ENCODE results near the gene OBP2B.
A peak's percentile ranks its signal among the peaks of the same experiment; 100 is the strongest.
"Not testable (repeated sequence)": the region's sequence is repeated elsewhere in the genome, so short reads cannot be mapped to it uniquely, and the experiment has no call there.

The OBP2B gene

DNA sequence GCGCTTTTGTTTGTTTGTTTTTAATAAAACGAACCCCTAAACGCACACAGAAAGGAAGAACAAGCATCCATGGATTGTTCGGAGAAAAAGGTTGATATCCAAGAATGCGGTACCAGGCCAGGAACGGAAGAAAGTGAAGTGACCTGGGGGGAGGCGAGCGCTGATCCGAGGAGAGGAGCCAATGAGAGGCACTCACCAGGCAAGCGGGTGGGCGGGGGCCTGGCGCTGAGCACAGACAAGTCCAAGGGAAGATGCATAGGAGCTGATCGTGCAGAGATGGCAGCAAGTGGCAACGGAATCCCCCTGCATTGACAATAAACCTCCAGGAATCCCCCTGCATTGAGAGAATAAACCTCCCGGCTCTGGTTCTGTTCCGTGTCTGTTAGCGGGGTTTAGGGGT is 8.4 kb downstream of the OBP2B start:
- DNase-seq = no peak

DNA sequence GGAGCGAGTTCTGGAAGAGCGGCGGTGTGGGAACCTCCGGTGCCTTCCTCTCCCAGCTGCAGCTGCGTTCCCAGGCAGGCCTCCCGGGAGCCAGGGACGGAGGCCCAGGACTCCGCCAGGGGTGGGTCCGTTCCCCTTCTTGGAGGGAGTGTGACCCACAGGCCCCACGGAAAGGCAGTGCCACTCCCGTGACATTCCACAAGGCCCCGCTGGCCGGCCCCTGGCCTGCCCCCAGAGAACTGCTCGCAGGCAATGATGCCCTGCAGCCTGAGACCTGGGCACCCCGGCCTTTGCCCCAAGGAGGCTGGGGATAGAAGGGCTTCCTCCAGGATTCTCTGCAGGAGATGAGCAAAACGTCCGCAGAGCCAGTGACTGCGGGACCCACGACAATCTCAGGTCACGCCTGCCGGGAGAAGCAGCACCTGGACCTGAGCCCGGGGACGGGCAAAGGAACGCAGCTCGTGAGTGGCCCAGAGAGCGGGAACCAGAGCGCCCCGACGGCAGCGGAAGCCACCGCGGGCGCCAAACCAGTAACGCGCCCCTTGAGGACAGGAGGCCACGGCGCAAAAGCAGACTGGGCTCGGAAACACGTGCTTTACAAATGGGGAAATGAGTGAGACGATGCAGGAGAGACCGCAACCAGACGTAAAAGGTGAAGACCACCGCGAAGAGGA is 9.3 kb downstream of the OBP2B start:
- no peak for DNase-seq

DNA sequence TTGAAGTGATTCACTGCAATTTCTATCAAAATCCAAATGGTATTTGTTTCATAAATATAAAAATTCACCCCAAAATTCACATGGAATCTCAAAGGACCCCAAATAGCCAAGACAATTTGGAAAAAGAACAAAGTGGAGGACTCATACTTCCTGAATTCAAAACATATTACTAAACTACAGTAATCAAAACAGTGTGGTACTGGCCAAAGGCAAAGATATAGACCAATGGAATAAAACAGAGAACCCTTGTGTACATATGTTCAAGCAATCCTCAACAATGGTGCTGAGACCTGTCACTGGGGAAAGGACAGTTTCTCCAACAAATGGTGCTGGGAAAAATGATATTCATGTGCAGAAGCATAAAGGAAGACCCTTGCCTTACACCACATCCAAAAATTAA is 14.0 kb downstream of the OBP2B start:
- DNase-seq = no peak

DNA sequence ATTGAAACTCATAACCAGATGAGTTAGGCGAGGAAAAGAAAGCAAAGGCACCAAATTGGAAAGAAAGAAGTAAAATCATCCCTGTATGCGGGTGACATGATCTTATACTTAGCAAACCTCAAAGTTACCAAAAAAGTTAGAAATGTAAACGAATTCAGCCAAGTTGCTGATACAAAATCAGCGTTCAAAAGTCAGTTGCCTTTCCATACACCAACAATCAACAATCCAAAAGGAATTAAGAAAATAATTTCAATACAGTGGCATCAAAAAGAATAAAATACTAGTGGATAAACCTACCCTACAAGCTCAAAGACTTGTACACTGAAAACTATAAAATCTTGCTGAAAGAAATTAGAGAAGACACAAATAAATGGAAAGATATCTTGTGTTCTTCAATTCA is 14.5 kb downstream of the OBP2B start:
- no peak for DNase-seq

DNA sequence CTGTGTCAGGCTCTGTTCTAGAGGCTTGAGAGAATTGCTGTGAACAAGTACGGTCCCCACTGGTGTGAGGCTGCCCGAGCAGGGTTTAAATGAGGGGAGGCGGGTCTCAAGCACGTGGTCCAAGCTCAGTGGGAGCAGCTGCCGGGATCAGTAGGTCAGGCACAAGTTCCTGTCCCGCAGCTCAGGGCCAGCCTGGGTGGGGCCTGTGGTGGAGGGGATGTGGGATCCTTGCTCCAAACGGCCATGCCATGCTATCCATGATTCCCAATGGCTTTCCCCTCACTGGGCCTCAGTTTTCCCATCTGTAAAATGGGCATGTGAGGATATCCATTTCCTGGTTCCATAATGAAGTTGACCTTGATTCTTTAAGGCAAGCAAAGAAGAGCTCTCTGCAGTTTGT is 17.1 kb downstream of the OBP2B start:
- DNase-seq = no peak

DNA sequence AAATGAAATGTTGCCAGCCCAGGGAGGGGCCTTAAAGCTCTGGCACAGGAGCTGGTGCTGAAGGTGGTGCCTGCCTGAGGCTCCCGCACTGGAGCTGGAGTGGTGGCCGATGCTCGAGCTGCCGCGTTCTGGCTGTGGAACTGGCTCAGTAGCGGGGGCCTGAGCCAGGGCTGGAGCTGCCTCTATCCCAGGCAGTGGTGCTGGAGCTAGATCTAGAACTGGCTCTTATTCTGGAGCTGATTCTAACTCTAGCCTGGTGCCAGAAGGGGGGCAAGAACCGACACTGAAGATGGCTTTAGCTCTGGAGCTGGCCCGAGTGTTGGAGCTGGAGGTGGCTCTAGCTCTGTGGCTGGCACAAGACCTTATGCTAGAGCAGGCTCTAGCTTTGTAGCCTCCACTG is 19.2 kb downstream of the OBP2B start:
- DNase-seq = no peak

DNA sequence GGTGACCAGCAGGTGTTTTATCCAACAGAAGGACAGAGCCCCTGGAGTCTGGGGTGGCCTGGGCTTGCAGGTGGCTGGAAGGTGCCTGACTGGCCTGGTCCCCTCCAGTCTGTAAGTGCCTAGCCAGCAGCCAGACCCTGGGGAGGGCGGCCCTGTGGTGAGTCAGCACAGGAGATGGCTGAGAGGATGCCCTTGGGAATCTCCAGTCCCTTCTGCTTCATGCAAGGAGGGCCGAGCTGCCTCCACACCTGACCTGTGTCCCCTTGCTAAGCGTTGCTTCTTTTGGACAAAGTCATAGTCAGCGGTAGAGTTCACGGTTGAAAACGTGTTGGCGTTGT is 20.2 kb downstream of the OBP2B start:
- no peak for DNase-seq

DNA sequence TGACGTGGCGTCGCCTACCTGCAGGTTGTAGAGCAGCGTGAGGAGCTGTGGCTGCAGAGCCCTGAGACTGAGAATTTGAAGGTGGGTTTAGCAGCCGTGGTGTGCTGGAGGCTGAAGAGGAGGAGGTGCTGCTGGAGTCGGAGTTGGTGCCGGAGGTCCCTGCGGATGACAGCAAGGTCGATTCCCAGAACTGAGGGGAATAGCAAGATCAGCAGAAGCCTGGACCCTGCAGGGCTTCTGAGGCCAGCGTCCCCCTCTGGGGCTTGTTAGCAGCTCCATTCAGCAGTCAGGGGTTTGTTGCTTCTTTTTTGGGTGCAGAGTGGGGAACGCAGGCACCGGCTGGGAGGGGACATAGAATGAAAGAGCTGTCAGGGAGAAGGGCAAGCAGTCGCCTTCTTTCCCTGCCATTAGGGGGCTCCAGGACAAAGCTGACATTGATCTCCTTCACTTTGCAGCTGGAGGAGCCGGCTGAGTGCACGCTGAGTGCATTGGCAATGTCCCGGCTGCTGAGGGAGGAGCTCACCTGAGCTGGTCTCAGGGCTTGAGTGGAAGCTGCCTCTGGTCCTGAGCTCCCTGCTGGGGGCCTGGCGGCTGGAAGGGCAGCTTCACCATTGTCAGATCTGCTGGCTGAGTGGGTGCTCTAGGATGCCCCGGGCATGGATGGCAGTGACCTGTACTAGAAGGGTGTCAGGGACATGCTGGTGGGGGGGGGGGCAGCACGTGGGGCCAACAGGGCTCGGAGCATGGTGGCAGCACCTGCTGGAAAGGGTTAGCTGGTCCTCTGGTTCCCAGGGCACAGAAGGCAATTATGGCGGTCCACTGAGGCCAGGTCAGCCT is 20.8 kb downstream of the OBP2B start:
- DNase-seq = peak; percentile 31

GRCh38 chr9:133187561-133188005 is 21.5 kb downstream of the OBP2B start:
- no peak for DNase-seq

- no peak for DNase-seq
Observed at GRCh38 chr9:133186736-133187135, 22.3 kb downstream of the OBP2B start.

GRCh38 chr9:133184971-133185370 is 24.1 kb downstream of the OBP2B start:
- peak; percentile 65 for DNase-seq

DNA sequence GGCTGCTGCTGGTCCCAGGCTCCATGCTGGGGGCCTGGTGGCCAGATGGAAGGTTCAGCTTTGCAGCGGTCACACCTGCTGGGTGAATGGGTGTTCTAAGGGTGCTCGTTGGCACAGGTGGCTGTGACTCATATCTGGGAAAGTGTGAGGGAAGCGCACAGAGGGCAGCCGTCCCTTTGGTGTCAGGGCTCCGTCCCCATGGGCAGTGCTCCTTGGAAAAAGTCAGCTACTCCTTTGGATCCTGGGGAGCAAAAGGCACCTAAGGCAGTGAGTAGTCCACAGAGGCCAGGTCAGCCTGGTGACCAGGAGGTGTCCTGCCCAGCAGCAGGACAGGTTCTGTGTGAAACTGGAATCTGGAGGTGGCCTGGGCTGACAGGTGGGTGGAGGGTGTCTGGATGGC is 26.9 kb downstream of the OBP2B start:
- no peak for DNase-seq

- no peak for DNase-seq
Observed at GRCh38 chr9:133181561-133181960, 27.5 kb downstream of the OBP2B start.

- DNase-seq = no peak
Observed at GRCh38 chr9:133180953-133181352, 28.1 kb downstream of the OBP2B start.

DNA sequence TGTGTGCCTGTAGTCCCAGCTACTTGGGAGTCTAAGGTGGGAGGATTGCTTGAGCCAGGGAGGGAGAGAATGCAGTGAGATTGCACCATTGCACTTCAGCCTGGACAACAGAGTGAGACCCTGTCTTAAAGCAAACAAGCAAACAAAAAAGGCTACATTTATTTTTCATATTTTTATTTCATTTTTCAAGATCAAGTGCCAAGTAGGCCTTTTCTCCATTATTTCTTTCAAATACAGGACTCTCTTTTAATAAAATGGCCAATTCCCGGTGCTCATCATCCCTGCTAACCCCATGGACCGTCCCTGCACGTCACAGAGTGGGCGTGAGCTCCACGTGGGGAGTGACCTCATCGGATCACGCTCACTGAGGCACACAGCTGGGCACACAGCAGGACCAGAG is 36.0 kb downstream of the OBP2B start:
- DNase-seq = no peak

DNA sequence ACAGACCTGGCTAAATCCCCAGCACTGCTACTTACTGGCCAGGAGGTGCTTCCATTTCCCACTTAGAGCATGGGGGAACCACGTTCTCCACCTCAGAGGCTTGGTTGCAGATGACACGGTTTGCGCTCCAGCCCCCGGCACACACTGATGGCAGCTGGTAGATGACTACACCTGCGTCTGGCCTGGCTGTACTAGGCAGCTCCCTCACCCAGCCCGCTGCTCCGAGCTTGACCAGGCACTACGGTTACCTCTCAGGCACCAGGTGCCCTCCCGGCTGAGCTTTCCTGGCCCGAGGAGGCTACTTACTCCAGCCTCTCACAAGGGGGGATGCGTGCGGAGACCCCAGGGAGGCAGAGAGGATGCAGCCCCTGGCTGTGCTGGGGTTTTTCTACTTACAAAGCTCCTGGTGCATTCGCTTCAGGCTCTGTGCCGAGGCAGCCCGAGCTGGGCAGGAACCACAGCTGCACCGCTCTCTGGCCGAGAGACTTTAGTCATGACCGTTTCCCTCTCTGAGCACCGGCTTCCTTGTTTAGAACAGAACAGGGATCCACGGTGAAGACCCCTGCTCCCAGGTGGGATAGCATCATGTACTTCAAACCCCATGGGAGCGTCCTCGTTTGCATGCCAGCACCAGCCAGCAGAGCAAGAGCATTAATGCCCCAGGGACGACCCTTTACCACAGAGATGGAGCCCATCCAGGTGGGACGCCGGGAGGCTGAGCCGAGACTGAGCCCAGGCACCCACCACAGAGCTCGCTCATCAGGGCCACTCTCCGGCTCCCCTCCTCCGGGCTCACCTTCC is 37.7 kb downstream of the OBP2B start:
- DNase-seq = no peak

DNA sequence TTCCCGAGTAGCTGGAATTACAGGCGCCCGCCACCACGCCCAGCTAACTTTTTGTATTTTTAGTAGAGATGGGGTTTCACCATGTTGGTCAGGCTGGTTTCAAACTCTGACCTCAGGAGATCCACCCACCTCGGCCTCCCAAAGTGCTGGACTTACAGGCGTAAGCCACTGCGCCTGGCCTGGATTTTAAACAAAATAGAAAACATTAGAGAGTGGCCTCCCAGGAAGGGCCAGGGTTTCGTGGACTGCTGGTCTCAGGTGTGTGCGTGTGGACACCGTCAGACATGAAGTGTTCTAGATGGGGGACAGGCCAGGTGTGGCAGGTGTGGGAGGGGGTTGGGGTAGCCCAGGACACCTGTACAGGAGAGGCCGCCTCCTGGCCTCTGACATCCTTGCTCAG is 38.3 kb downstream of the OBP2B start:
- DNase-seq = no peak

DNA sequence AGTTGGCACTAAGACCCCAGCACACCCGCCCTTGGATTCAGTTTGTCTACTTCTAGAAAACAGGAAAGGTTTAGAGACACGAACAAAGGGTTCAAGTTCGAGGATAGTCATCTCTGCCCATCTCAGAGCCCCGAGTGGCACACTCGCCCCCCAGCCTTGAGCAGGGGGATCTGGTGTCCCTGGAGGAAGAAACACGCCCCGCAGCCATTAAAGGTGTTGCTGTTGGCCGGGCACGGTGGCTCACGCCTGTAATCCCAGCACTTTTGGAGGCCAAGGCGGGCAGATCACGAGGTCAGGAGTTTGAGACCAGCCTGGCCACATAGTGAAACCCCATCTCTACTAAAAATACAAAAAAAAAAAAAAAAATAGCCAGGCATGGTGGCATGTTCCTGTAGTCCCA is 39.4 kb downstream of the OBP2B start:
- DNase-seq = not testable (repeated sequence)

DNA sequence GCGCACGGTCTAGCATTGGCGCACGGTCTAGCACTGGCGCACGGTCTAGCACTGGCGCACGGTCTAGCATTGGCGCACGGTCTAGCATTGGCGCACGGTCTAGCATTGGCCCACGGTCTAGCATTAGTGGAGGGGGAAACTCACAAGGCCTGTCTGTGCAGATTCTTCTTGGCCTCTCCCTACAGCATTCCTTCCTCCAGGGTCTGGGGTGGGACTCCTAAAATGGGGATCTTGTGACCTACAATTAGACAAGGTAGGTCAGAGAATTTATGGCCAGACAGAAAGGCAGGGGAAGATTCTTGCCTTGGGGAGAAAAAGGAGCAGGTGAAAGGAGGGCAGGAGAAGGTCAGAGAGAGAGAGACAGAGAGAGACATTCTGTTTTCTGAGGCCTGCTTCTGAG is 39.9 kb downstream of the OBP2B start:
- no peak for DNase-seq

GRCh38 chr9:133168432-133168831 is 40.6 kb downstream of the OBP2B start:
- no peak for DNase-seq

DNA sequence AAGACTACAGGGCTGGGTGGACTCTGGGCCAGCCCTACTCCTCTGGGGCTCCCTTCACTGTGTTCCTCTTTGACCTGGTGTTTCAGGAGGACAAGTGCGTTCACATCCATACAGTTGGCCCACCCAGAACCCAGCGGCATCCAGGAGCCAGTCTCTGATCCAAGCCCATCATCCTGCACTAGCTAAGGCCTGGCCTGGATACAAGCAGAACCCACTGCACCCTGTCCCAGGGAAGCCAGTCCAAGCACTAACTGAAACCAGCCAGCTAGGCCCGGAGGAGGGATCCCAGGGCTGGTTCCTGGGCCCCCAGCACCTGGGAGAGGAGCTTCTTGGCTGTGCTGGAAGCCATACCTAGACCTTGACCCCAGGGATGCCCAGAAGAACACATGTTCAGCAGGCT is 41.3 kb downstream of the OBP2B start:
- no peak for DNase-seq

- no peak for DNase-seq
Observed at GRCh38 chr9:133167096-133167730, 41.8 kb downstream of the OBP2B start.

GRCh38 chr9:133166392-133166791 is 42.7 kb downstream of the OBP2B start:
- DNase-seq = no peak

DNA sequence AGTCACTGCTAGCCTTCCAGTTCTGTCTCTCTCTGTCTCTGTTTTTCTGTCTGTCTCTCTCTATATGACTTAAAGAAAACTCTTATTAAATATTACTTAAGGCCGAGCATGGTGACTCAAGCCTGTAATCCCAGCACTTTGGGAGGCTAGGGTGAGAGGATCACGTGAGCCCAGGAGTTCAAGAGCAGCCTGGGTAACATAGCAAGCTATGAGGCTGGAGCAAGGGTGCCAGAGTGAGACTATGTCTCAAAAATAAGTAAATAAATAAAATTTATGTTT is 43.7 kb downstream of the OBP2B start:
- no peak for DNase-seq
